ENCODE data around the gene ZNF318.

Gene ZNF318

DNA sequence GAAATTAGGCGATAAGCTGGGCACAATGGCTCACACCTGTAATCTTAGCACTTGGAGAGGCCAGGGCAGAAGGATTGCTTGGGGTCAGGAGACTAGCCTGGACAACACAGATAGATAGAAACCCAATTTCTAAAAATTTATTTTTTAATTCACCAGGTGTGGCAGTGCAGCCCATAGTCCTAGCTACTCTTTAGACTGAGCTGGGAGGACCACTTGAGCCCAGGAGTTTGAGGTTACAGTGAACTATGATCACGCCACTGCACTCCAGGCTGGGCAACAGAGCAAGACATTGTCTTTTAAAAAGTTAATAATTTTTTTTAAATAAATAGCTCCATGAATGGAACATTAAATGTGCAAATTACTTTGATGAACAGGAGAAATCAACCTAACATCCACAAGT, 8.2 kb downstream of the ZNF318 start:
- no peak for TF ChIP-seq GATA3 (IDR thresholded peaks at IDR 0.05; ENCODE audit: low read depth, low read length)
- TF ChIP-seq GATA2 (IDR thresholded peaks at IDR 0.05; ENCODE audit: low read depth, low read length): no peak

DNA sequence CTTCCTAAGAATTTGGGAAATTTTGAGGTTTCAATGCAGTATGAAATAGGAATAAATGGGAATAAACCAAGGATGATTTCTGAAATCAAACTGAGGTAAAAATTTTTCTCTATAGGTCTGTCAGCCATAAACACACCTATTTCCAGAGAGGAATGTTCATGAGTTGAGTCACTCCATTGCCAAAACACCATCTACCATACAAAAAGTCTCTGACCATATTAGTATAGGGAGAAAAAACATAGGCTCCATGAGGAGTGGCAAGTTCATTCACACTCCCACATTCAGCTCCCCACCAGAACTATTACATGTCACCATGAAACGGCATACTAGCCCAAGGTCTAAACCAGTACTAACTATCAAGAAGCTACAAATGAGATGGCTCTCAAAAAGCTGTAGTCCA, 9.6 kb downstream of the ZNF318 start:
- TF ChIP-seq GATA2 (IDR thresholded peaks at IDR 0.05; ENCODE audit: low read depth, low read length) (no peak), GATA3 (IDR thresholded peaks at IDR 0.05; ENCODE audit: low read depth, low read length) (no peak)

DNA sequence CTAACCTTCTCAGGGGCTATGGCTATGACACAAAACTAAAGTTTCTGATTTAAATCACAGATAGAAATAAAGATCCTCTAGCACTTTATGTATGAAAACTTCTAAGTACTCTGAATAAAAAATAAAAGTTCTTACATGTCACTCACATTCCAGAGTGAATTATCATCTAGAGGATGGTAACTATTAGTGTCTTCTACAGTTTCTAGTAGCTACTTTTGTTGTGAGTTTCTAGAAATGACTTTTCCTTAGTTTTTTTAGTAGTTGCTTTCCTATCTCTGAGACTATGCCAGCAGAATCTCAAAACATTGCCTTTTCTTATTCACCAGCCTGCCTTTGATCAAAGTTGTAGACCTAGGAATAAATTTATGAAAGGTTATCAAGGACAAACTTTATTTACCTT, 10.1 kb downstream of the ZNF318 start:
- no peak for TF ChIP-seq GATA3 (IDR thresholded peaks at IDR 0.05; ENCODE audit: low read depth, low read length)
- TF ChIP-seq GATA2 (IDR thresholded peaks at IDR 0.05; ENCODE audit: low read depth, low read length): no peak

DNA sequence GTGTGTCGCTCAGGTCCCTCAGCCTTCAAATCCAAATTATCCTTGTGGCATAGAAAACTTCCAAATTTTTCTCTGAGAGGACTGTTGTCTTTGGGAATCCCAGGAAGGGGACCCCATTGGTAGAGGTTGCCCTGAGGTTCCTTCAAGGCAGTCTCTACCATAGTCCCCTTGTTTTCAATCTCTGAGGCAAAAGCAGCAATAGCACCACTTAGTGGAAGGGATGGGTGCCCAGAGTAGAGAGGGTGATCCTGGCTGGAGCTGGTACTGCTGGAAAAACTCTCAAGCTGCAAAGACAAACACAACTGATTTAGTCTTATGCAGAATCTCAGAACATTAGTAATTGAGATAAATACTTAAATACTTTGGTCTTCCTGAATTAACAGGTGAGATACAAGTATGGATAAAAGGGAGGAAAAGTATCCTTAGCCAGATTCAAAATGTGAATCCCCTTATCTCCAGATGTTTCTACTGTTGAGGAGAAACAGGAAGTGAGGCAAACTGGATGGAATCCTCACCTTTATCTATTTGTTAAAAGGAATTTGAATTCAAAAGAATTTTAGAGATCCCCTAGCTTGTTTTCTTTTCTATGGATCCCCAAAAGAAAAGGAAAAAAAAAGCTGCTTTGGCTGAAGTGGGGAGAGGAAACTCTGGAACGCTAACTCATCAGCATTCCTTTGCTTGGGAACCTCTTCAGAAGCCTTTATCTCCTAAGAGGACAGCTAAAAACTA, 13.4 kb downstream of the ZNF318 start:
- TF ChIP-seq GATA2 (IDR thresholded peaks at IDR 0.05; ENCODE audit: low read depth, low read length) (no peak), GATA3 (IDR thresholded peaks at IDR 0.05; ENCODE audit: low read depth, low read length) (no peak)

DNA sequence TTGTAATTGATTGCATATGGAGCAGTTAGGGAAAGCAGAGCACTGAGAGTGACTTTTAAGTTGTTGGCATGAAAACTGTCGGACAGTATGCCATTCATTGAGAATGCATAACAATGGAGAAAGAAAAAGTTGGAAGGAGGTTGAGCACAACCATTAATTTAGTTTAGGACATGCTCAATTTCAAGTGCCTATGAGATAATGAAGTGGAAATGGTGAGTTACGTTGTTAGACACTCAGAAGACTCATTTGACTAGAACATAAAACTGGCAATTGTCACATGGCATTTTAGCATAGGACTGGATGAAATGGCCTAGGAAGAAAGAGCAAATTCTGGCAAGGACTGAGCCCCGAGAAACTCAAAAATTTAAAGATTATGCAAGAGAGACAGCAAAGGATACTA, 22.0 kb downstream of the ZNF318 start:
- TF ChIP-seq GATA2 (IDR thresholded peaks at IDR 0.05; ENCODE audit: low read depth, low read length) (no peak), GATA3 (IDR thresholded peaks at IDR 0.05; ENCODE audit: low read depth, low read length) (no peak)

DNA sequence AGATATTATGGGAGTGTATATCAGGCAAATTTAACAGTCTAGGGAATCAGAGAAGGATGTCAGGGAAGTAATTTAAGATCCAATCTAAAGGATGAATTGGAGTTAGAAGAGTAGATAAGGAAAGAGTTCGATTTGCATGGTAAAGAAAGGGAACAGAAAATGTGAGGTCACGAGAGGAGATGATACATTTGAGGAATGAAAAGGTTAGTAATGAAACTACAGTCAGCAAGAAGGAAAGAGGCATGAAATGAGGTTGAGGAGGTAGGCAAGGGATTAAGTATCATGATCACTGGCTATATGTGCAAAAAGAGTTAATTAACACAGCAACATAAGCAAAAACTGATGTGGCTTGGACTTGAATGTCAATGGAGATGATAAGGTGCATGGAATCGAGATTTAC, 22.4 kb downstream of the ZNF318 start:
- no peak for TF ChIP-seq GATA3 (IDR thresholded peaks at IDR 0.05; ENCODE audit: low read depth, low read length)
- no peak for TF ChIP-seq GATA2 (IDR thresholded peaks at IDR 0.05; ENCODE audit: low read depth, low read length)

DNA sequence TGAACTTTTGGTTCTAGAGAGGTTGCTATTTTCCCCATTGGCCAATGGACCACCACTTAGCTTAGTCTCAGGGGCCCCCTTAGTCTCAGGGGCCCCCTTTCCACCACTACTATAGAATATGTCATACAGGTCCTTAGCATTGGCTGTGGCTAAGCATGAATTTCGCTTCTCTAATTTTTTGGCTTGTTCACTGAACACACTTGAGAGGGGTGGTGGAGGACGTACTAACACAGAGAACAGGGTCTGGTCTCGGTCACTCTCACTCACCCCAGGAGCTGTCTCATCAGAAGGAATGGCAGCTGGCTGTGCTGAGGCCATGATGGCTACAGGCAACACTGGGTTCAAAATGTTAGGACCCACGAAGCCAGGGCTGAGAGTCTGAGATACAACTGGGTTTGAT, 30.3 kb downstream of the ZNF318 start:
- TF ChIP-seq GATA3 (IDR thresholded peaks at IDR 0.05; ENCODE audit: low read depth, low read length) (no peak), GATA2 (IDR thresholded peaks at IDR 0.05; ENCODE audit: low read depth, low read length) (no peak)

DNA sequence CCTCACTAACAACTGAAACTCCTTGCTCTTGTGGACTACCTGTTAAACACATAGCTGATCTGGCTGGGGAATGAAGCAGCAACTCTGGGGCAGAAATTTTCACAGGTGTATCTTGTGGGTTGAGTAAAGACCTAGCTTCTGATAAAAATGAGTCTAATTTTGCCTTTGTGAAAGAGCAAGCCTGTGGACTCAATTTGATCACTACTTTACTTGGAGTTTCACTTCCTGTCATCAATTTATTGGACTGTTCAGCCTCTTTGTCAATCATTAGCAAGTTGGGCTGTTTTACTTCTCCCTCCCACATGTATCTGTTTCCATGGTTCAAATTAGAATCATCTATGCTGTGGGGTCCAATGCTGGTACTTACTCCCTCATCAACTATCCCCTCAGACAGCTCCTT, 31.2 kb downstream of the ZNF318 start:
- TF ChIP-seq GATA3 (IDR thresholded peaks at IDR 0.05; ENCODE audit: low read depth, low read length): no peak
- no peak for TF ChIP-seq GATA2 (IDR thresholded peaks at IDR 0.05; ENCODE audit: low read depth, low read length)

DNA sequence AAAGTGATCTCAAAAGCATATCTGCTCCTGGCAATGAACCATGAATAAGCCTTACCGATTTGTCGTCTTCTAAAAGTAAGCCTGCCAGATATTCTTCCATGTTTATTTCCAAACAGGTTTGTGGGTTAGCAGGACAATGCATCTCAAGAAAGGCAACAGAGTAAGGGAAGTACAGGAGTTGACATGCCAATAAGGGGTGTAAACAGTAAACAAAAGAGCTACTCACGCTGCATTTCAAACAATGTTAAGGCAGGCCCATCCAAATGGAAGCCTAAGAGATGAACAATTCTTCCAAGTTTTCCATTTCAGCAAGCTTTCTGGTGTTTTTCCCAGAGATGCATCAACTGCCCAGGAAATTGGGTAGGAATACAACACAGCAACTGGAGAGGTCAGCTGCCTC, 33.1 kb downstream of the ZNF318 start:
- TF ChIP-seq GATA2 (IDR thresholded peaks at IDR 0.05; ENCODE audit: low read depth, low read length): no peak
- no peak for TF ChIP-seq GATA3 (IDR thresholded peaks at IDR 0.05; ENCODE audit: low read depth, low read length)

DNA sequence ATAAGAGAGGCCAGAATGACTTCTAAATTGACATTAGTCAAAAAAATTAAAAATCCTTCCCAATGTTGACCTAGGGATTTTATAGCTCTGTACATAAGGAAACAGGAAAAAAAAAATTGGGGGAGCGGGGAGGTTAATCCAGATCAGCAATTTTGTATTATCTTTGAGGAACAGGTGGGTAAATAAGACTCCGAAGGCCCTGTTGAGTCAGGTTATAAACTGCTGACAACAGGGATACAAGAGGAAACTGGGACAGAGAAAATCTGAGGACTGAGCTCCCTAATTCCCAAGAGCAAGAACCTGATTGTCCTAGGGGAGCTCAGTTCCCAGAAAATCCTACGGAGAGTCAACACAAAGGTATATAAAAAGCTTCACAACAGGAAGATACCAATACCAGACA, 34.0 kb downstream of the ZNF318 start:
- TF ChIP-seq GATA3 (IDR thresholded peaks at IDR 0.05; ENCODE audit: low read depth, low read length): no peak
- no peak for TF ChIP-seq GATA2 (IDR thresholded peaks at IDR 0.05; ENCODE audit: low read depth, low read length)

DNA sequence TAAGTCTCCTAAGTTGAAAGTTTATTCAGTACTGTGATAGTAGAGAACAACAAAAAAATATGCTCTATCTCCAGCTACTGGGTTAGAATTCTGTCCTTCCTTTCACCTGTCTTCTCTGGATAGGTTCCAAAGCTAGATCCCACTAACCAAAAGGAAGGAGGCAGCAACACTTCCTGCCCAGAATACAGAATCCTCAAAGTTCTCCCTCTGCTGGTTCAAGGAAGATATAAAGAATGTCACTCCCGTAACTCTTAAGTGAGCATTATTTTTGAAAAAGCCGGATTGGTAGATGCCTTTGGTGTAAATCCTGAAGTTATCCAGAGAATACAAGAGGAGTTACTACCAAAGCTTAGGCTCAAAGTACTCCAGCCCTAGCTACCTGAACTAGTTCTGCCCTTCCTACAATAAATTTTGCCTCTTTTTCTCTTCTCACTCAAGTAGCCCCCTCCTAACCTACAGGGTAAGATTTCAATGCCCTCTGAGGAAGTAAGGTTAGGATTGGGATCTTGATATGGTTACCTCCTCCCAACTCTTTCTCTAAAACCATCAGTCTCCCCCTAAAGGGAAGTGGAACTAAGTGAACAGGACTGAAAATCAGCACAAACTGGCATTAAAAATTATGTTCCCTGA, 34.9 kb downstream of the ZNF318 start:
- TF ChIP-seq GATA2 (IDR thresholded peaks at IDR 0.05; ENCODE audit: low read depth, low read length) (no peak), GATA3 (IDR thresholded peaks at IDR 0.05; ENCODE audit: low read depth, low read length) (no peak)

DNA sequence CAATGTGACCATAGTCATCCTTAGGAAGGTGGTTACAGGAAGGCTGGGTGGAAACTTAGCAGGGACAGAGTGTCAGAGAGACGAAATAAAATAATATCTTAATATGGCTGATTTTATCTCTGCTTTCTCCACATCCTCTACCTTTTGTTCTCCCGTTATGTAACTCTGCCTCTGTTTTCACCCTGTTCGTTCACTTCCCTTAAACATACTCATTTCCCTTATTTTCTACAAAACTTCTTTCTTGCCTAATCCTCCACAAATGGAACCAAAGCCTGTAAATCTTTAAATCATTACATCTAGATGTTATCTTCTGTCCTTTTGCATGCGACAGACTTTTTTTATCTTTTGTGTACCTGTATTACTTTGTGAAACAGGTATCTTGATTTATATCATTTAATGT, 37.6 kb downstream of the ZNF318 start:
- TF ChIP-seq GATA3 (IDR thresholded peaks at IDR 0.05; ENCODE audit: low read depth, low read length) (no peak), GATA2 (IDR thresholded peaks at IDR 0.05; ENCODE audit: low read depth, low read length) (no peak)

DNA sequence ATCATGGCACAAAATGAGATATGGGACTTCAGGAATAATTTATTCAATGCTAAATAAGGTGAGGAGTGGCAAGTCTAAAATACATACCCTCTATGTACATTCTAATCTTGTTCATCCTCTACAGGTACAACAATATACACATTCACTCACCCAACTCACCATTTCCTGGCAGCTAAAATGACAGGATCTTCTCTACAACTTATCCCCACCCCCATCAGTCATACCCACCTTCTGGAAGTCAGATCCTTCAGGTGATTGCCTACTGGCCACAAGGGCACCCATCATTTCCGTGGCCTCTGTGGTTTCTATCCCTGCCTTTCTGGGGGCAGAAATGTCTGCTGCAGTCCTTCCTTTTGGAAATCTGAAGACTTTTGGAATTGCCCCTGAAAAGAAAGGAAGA, 38.0 kb downstream of the ZNF318 start:
- TF ChIP-seq GATA3 (IDR thresholded peaks at IDR 0.05; ENCODE audit: low read depth, low read length) (no peak), GATA2 (IDR thresholded peaks at IDR 0.05; ENCODE audit: low read depth, low read length) (no peak)

DNA sequence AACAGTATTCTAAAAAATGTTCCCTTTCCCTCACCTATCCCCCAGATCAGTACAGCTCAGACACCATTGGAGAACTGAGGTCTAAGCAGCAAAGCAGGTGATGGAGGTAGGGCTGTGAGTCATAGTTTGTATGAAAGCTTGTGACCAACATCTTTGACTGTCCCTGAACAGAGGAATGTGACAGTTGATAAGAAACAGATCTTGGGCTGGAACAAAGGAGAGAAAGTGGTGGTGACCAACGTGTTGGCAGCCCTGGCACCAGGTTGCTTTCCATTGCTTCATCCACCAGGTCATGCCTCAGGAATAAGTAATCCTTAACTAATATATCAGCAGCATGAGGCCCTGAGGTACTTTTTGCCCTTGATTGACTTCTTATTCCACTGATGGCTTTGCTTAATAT, 40.9 kb downstream of the ZNF318 start:
- TF ChIP-seq GATA3 (IDR thresholded peaks at IDR 0.05; ENCODE audit: low read depth, low read length) (no peak), GATA2 (IDR thresholded peaks at IDR 0.05; ENCODE audit: low read depth, low read length) (no peak)

DNA sequence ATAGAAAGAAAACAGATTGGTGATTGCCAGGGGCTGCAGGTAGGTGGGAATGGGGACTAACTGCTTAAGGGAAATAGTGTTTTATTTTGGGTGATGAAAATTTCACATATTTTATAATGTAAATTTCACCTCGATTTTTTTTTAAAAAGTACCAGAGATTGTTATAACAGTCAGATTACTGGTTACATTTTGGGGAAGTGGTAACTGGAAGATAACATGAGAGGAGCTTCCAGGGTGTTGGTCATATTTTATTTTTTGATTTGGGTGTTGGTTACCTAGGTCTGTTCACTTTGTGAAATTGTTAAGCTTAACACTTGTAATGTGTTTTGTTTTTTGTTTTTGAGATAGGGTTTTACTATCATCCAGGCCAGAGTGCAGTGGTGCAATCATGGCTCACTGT, 43.6 kb downstream of the ZNF318 start:
- TF ChIP-seq GATA2 (IDR thresholded peaks at IDR 0.05; ENCODE audit: low read depth, low read length) (no peak), GATA3 (IDR thresholded peaks at IDR 0.05; ENCODE audit: low read depth, low read length) (no peak)
